Jurkat, Clone E6-1 (cell line): ENCODE measurements around the gene GPLD1.
"Not testable (repeated sequence)": the region's sequence is repeated elsewhere in the genome, so short reads cannot be mapped to it uniquely, and the experiment has no call there.

Experiments
- DNase-seq: peaks from one replicate; pipeline ENCODE4 v3.0.0-alpha.2; 2011; ENCODE audit warnings: low read depth, low spot score
- H3K4me3 ChIP-seq: 2 replicates; pipeline ENCODE4 v1.5.1; 2011; ENCODE audit warnings: mild to moderate bottlenecking, low read length, control low read depth, moderate library complexity

Gene GPLD1

GRCh38 chr6:24394780-24395437, 94.5 kb downstream of the GPLD1 start:
- DNase-seq, result no peak
- H3K4me3 ChIP-seq, result no peak overlapping the region

GRCh38 chr6:24394061-24394779, 95.2 kb downstream of the GPLD1 start:
- H3K4me3 ChIP-seq, result no peak overlapping the region
- no peak for DNase-seq

- no peak overlapping the region for H3K4me3 ChIP-seq
- peak; percentile 20 for DNase-seq
Measured at GRCh38 chr6:24391756-24392405, 97.5 kb downstream of the GPLD1 start.

GRCh38 chr6:24391208-24391607, 98.2 kb downstream of the GPLD1 start:
- H3K4me3 ChIP-seq, result no peak overlapping the region
- DNase-seq, result no peak

GRCh38 chr6:24387818-24388217, 101.6 kb downstream of the GPLD1 start:
- no peak overlapping the region for H3K4me3 ChIP-seq
- no peak for DNase-seq

GRCh38 chr6:24385536-24386269, 103.7 kb downstream of the GPLD1 start:
- no peak for DNase-seq
- no peak overlapping the region for H3K4me3 ChIP-seq

- DNase-seq, H3K4me3 ChIP-seq: not testable (repeated sequence)
Measured at GRCh38 chr6:24384369-24385130, 104.8 kb downstream of the GPLD1 start.

- not testable (repeated sequence) for H3K4me3 ChIP-seq, DNase-seq
Measured at GRCh38 chr6:24382891-24383494, 106.4 kb downstream of the GPLD1 start.

- no peak overlapping the region for H3K4me3 ChIP-seq
- no peak for DNase-seq
Measured at GRCh38 chr6:24382220-24382540, 107.2 kb downstream of the GPLD1 start.

- no peak overlapping the region for H3K4me3 ChIP-seq
- DNase-seq, result no peak
Measured at GRCh38 chr6:24381476-24382219, 107.7 kb downstream of the GPLD1 start.

- DNase-seq, result no peak
- no peak overlapping the region for H3K4me3 ChIP-seq
Measured at GRCh38 chr6:24378473-24379097, 110.8 kb downstream of the GPLD1 start.
